Right lobe of liver (tissue), 6 donors: ENCODE measurements around the gene PRDM15. TPM values are rescaled to one million over a fixed set of nuclear protein-coding genes. Genes with fewer than 3 reads are reported as not detected.

Experiments
- ATAC-seq, 4 donors: fragments of 200-7000 bp; cut with Tn5 transposase; one replicate each; pipeline ENCODE4 v1.9.1; 2020; ENCODE audit warnings: mild to moderate bottlenecking in 4 of 4, moderate library complexity in 4 of 4
- DNase-seq, 3 donors: peaks; one replicate each; pipeline ENCODE4 v3.0.0-alpha.2; 2020
- H3K27ac ChIP-seq, 3 donors: fragments of 200-600 bp; one replicate each; pipeline ENCODE4 v1.8.0; 2022
- H3K27me3 ChIP-seq, 2 donors: fragments of 200-600 bp; one replicate each; pipeline ENCODE4 v1.8.0; 2022
- H3K36me3 ChIP-seq, 4 donors: fragments of 200-600 bp; sonication (generic) in 1 of 4; one replicate each; pipeline versions ENCODE4 v1.5.1 to v1.8.0; 2017 to 2022; ENCODE audit warnings: control low read depth in 1 of 4
- H3K4me1 ChIP-seq, 4 donors: fragments of 200-600 bp; sonication (generic) in 1 of 4; one replicate each; pipeline versions ENCODE4 v1.5.1 to v1.8.0; 2017 to 2022; ENCODE audit warnings: control low read depth in 1 of 4
- H3K4me3 ChIP-seq, 3 donors: fragments of 200-600 bp; one replicate each; pipeline ENCODE4 v1.8.0; 2022
- H3K9me3 ChIP-seq, 4 donors: fragments of 200-600 bp; sonication (generic) in 1 of 4; one replicate each; pipeline versions ENCODE4 v1.5.1 to v1.8.0; 2017 to 2022; ENCODE audit warnings: control low read depth in 1 of 4
- CTCF ChIP-seq, 4 donors: fragments of 200-600 bp in 3 of 4; fragments of 450-650 bp in 1 of 4; IDR thresholded peaks; one replicate each; pipeline versions ENCODE4 v1.5.1 to v1.8.0; 2016 to 2022; ENCODE audit warnings: antibody characterized with exemption in 4 of 4, mild to moderate bottlenecking in 2 of 4
- POLR2A ChIP-seq: fragments of 450-650 bp; IDR thresholded peaks from one replicate; pipeline ENCODE4 v1.6.1; 2017; ENCODE audit warnings: antibody characterized with exemption, mild to moderate bottlenecking
- whole genome bisulfite sequencing: methylation state at CpG from one replicate; pipeline ENCODE4 v1.1.6; 2018; ENCODE audit warnings: low coverage, low lambda C conversion rate; ENCODE audit not compliant: insufficient coverage; ENCODE audit errors: missing lambda C conversion rate; 5-methylcytosine and 5-hydroxymethylcytosine counted together
- intact Hi-C, 2 donors: fragments of 100-400 bp; cut with DNase I; formaldehyde crosslinking; loops; one replicate each; pipeline versions ENCODE4 v1.11.2 to v1.14.1; 2022
- total RNA-seq, 6 experiments: library from RNA; depleted of rRNA in 2 of 6; stranded (reverse); fragments of >200 nt in 2 of 6; fragmentation: NEBNext Ultra II Directional in 3 of 6; extraction: Animal tissue kit (Norgen Biotek cat#: 25700) in 3 of 6; gene quantifications; one replicate each; pipeline versions ENCODE4 v1.1.0 to v1.2.4, GENCODE V29; 2016 to 2023
- donor health status: DM: no; HTN: yes; CAD: no.
- donor health status: DM: no; HTN: no; CAD: no.
- donor health status: DM: no; HTN: no; CAD: no.
- donor health status: DM: no; HTN: yes; CAD: no.
- donor health status: DM: no; HTN: yes; CAD: no.

Gene PRDM15
- total RNA-seq, 6 experiments from 2014 or later, result 1.9 to 4.0 (median 2.7) TPM

- WGBS, result 39% methylated on average over 4 of the region's 7 CpGs
- H3K4me3 ChIP-seq, result no peak overlapping the region
- H3K9me3 ChIP-seq, result no peaks in the 10 kb centered on the region
- intact Hi-C loops, result no loop called here
- H3K27ac ChIP-seq, result peak overlapping the region; percentile 16 to 49 (median 37)
- TF ChIP-seq CTCF (IDR thresholded peaks at IDR 0.05) (no peak), POLR2A (no peak)
- H3K27me3 ChIP-seq, result no peaks in the 10 kb centered on the region
- H3K4me1 ChIP-seq, result peaks cover 0 to 25% (median 5%) of the 10 kb centered on the region in 4 donors
- H3K36me3 ChIP-seq, result no peaks in the 10 kb centered on the region
- DNase-seq, result peak in 1 of 3 donors; percentile 61
- peak; percentile 31 to 75 (median 50) for ATAC-seq
Measured at GRCh38 chr21:41923631-41924367, 44.7 kb upstream of the PRDM15 start.

- no peak for DNase-seq
- WGBS, result 71% methylated on average over 8 of the region's 8 CpGs
- Histone ChIP-seq H3K4me1 (peaks cover 0 to 25% (median 5%) of the 10 kb centered on the region in 4 donors), H3K27ac (peak overlapping the region in 2 of 3 donors; percentile 37 to 49), H3K4me3 (no peak overlapping the region), H3K27me3 (no peaks in the 10 kb centered on the region), H3K36me3 (no peaks in the 10 kb centered on the region), H3K9me3 (no peaks in the 10 kb centered on the region)
- no peak for TF ChIP-seq CTCF (IDR thresholded peaks at IDR 0.05)
- intact Hi-C loops, result no loop called here
- no peak for ATAC-seq
Measured at GRCh38 chr21:41923186-41923585, 44.0 kb upstream of the PRDM15 start.

- peaks cover 0 to 10% (median 4%) of the 10 kb centered on the region in 4 donors for H3K36me3 ChIP-seq
Measured at GRCh38 chr21:41921021-41921420, 41.9 kb upstream of the PRDM15 start.

GRCh38 chr21:41920476-41920875 lies 41.3 kb upstream of the PRDM15 start:
- DNase-seq, result no peak

More at GRCh38 chr21:41921021-41921420, 41.9 kb upstream of the PRDM15 start:
- Histone ChIP-seq H3K9me3 (no peaks in the 10 kb centered on the region), H3K4me1 (peaks cover 0 to 24% (median 5%) of the 10 kb centered on the region in 4 donors), H3K27ac (no peak overlapping the region), H3K27me3 (no peaks in the 10 kb centered on the region), H3K4me3 (no peak overlapping the region)
- intact Hi-C loops, result no loop called here
- no peak for DNase-seq
- TF ChIP-seq POLR2A, result no peak
- TF ChIP-seq CTCF (IDR thresholded peaks at IDR 0.05), result no peak
- WGBS, result 40% methylated on average over 7 of the region's 7 CpGs
- peak in 2 of 4 donors; percentile 7 to 54 for ATAC-seq

More at GRCh38 chr21:41920476-41920875, 41.3 kb upstream of the PRDM15 start:
- Histone ChIP-seq H3K27me3 (no peaks in the 10 kb centered on the region), H3K27ac (no peak overlapping the region), H3K9me3 (no peaks in the 10 kb centered on the region), H3K4me1 (peaks cover 0 to 19% (median 2%) of the 10 kb centered on the region in 4 donors), H3K4me3 (no peak overlapping the region), H3K36me3 (peaks cover 0 to 10% (median 4%) of the 10 kb centered on the region in 4 donors)
- 86% methylated on average over 5 of the region's 5 CpGs for WGBS
- ATAC-seq, result no peak
- intact Hi-C loops, result no loop called here
- no peak for TF ChIP-seq CTCF (IDR thresholded peaks at IDR 0.05)
- no peak for TF ChIP-seq POLR2A
